ENCODE data around the gene XYLT1. TPM values are rescaled to one million over a fixed set of nuclear protein-coding genes. Genes with fewer than 3 reads are reported as not detected.

XYLT1 gene
- total and polyA plus RNA-seq, 9 of the 15 experiments (the other 6 are each of a cell fraction or from before 2014, with no cell fraction given): 0.03 to 0.09 (median 0.08) TPM; not detected in 6

- TF ChIP-seq REST (IDR thresholded peaks at IDR 0.05; ENCODE audit: borderline replicate concordance) (no peak), REST (CRISPR knock-in tag; IDR thresholded peaks at IDR 0.05; ENCODE audit: low read depth) (no peak), SREBF2 (CRISPR knock-in tag; IDR thresholded peaks at IDR 0.05) (no peak), TAF9B (IDR thresholded peaks at IDR 0.05; ENCODE audit: partially characterized antibody) (no peak), ZFX (CRISPR knock-in tag; IDR thresholded peaks at IDR 0.05) (no peak), TOE1 (IDR thresholded peaks at IDR 0.05; ENCODE audit: borderline replicate concordance) (no peak), TOE1 (CRISPR knock-in tag; IDR thresholded peaks at IDR 0.05; ENCODE audit: borderline replicate concordance, low read depth) (no peak), CC2D1A (IDR thresholded peaks at IDR 0.05) (no peak), POLR2B (IDR thresholded peaks at IDR 0.05; ENCODE audit: low read depth, partially characterized antibody) (no peak)
Observed at GRCh38 chr16:17228708-17229055, 242.1 kb downstream of the XYLT1 start (continued).

Measured in K562 (cell line).